Measurements from ENCODE around the gene OPCML.

The OPCML gene

DNA sequence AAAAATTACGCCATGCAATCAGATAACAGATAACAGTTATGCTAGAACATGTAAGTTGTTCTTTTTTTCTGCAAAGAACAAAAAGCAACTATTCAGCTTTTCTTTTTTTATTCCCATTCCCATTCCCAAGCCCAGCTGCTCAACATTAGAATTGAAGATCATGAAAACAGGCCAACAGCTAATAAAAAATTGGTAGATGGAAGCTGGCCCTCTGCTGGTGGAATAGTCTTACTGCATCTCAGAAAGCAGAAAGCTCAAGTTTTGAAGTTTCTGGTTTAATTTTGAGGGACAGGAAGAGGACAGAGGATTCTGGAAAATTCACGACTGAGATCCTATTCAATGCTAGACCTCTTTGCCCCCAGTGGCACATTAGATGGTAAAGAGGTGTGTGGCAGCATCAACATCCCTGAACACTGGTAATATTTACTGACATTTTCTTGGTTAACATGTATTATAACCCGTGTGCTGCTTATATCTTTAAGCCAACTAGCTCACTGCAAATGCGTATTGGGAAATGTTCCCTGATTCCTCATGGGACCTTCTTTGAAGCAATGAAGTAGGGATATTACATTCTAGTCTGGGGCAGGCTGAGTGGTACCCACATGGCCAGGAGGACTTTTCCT, 591.2 kb downstream of the OPCML start:
- Histone ChIP-seq H3K4me1 (ENCODE audit: control insufficient read depth in 2 of 2, insufficient read depth in 1 of 2, low read depth in 1 of 2, low read length in 2 of 2) (peaks cover 2 to 12% of the 10 kb centered on the region in 2 donors), H3K23ac (ENCODE audit: low read depth, low read length, poor library complexity) (no peak overlapping the region), H3K9me3 (replicated peaks in 1 of 2; ENCODE audit: control insufficient read depth in 2 of 2, insufficient read depth in 1 of 2, low read depth in 1 of 2, low read length in 2 of 2) (no peaks in the 10 kb centered on the region), H3K79me1 (ENCODE audit: low read depth, low read length) (no peaks in the 10 kb centered on the region), H2BK12ac (ENCODE audit: low read length) (no peak overlapping the region), H3K27me3 (ENCODE audit: control insufficient read depth in 3 of 3, insufficient read depth in 3 of 3, low read depth in 1 of 3, low read length in 3 of 3) (peaks cover 0 to 37% (median 19%) of the 10 kb centered on the region in 3 experiments), H3K4me2 (ENCODE audit: insufficient read depth, low read length, poor library complexity, severe bottlenecking) (no peak overlapping the region), H2BK5ac (ENCODE audit: low read length) (no peak overlapping the region), H3K18ac (ENCODE audit: low read length) (no peak overlapping the region), H4K8ac (ENCODE audit: low read depth, low read length) (no peak overlapping the region), H3K14ac (ENCODE audit: low read length) (no peak overlapping the region), H2AFZ (ENCODE audit: low read length) (no peak overlapping the region), H2AK5ac (ENCODE audit: low read depth, low read length) (no peak overlapping the region), H2BK15ac (ENCODE audit: low read length) (no peak overlapping the region), H2BK120ac (ENCODE audit: low read depth, low read length) (no peak overlapping the region), H3K9ac (ENCODE audit: low read depth, low read length, poor library complexity) (no peak overlapping the region), H3K36me3 (replicated peaks in 1 of 2; ENCODE audit: control insufficient read depth in 2 of 2, insufficient read depth in 2 of 2, low read length in 2 of 2) (no peaks in the 10 kb centered on the region), H3K4ac (ENCODE audit: low read length) (no peak overlapping the region), H3K27ac (replicated peaks; ENCODE audit: low read length) (no peak overlapping the region), H4K91ac (ENCODE audit: low read depth, low read length, poor library complexity) (no peak overlapping the region), H3K4me3 (ENCODE audit: low read length in 2 of 2) (no peak overlapping the region)
- WGBS, 2 donors (ENCODE audit: extremely low coverage in 2 of 2, insufficient read length in 2 of 2, insufficient replicate concordance in 1 of 2) = no CpG with 5 or more reads among the region's 4 CpGs
- peak; percentile 23 for DNase-seq (ENCODE audit: low spot score)

DNA sequence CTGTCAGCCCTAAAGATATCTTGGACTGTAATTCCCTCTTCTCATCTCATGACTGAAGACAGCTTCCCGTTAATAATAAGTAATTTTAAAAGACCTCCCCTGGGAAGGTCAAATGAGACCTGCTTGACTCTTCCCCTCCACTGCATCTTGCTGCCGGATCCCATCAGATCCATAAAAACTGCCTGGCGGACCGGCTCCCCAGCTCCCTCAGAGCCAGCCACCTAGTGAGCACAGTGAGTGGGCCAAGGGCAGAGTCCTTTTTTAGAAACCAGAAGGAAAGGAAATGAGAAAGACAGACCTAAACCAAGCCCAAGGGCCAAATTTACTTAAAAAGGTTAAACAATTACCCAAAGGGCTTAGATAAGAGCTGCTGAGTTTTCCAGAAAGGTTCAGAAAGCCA, 595.3 kb downstream of the OPCML start:
- no peak overlapping the region for H2BK120ac ChIP-seq (ENCODE audit: low read depth, low read length)

DNA sequence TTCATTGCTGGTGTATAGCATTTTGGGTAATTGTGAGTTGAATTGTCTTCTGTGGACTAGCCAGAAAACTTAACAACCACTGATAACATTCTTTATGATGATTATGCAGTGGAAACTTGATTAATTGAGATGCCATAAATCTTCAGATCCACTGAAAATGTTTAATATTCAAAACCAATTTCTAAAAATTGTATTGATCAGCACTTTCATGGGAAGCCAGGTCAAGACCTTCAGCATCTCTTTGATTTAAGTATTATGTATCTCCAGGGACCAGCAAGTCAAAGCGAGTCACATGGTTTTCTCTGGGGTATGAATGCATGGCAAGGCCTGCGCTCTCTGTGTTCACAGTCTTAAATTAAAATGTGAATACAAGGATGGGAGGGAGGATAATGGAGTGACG, 596.9 kb downstream of the OPCML start:
- peaks cover 0 to 3% of the 10 kb centered on the region in 2 donors for H3K4me1 ChIP-seq (ENCODE audit: control insufficient read depth in 2 of 2, insufficient read depth in 1 of 2, low read depth in 1 of 2, low read length in 2 of 2)

More for the DNA sequence above, 595.3 kb downstream of the OPCML start:
- peaks cover 0 to 3% of the 10 kb centered on the region in 2 donors for H3K4me1 ChIP-seq (ENCODE audit: control insufficient read depth in 2 of 2, insufficient read depth in 1 of 2, low read depth in 1 of 2, low read length in 2 of 2)
- H3K4me3 ChIP-seq (ENCODE audit: low read length in 2 of 2) = no peak overlapping the region
- H2AK5ac ChIP-seq (ENCODE audit: low read depth, low read length) = no peak overlapping the region
- WGBS, 2 donors (ENCODE audit: extremely low coverage in 2 of 2, insufficient read length in 2 of 2, insufficient replicate concordance in 1 of 2) = no CpG with 5 or more reads among the region's 4 CpGs
- peaks cover 0 to 5% (median 0%) of the 10 kb centered on the region in 3 experiments for H3K27me3 ChIP-seq (ENCODE audit: control insufficient read depth in 3 of 3, insufficient read depth in 3 of 3, low read depth in 1 of 3, low read length in 3 of 3)
- no peak overlapping the region for H4K8ac ChIP-seq (ENCODE audit: low read depth, low read length)
- no peak overlapping the region for H2BK15ac ChIP-seq (ENCODE audit: low read length)
- no peak overlapping the region for H3K18ac ChIP-seq (ENCODE audit: low read length)
- DNase-seq (ENCODE audit: low spot score) = no peak
- H3K27ac ChIP-seq (replicated peaks; ENCODE audit: low read length) = no peak overlapping the region
- H3K36me3 ChIP-seq (replicated peaks in 1 of 2; ENCODE audit: control insufficient read depth in 2 of 2, insufficient read depth in 2 of 2, low read length in 2 of 2) = no peaks in the 10 kb centered on the region
- no peak overlapping the region for H3K9ac ChIP-seq (ENCODE audit: low read depth, low read length, poor library complexity)
- H4K91ac ChIP-seq (ENCODE audit: low read depth, low read length, poor library complexity) = no peak overlapping the region
- H2BK12ac ChIP-seq (ENCODE audit: low read length) = no peak overlapping the region
- H3K4me2 ChIP-seq (ENCODE audit: insufficient read depth, low read length, poor library complexity, severe bottlenecking) = no peak overlapping the region
- no peak overlapping the region for H3K23ac ChIP-seq (ENCODE audit: low read depth, low read length, poor library complexity)
- H2AFZ ChIP-seq (ENCODE audit: low read length) = no peak overlapping the region
- H3K79me1 ChIP-seq (ENCODE audit: low read depth, low read length) = no peaks in the 10 kb centered on the region
- no peak overlapping the region for H2BK5ac ChIP-seq (ENCODE audit: low read length)
- no peak overlapping the region for H3K14ac ChIP-seq (ENCODE audit: low read length)
- no peak overlapping the region for H3K4ac ChIP-seq (ENCODE audit: low read length)
- H3K9me3 ChIP-seq (replicated peaks in 1 of 2; ENCODE audit: control insufficient read depth in 2 of 2, insufficient read depth in 1 of 2, low read depth in 1 of 2, low read length in 2 of 2) = no peaks in the 10 kb centered on the region

DNA sequence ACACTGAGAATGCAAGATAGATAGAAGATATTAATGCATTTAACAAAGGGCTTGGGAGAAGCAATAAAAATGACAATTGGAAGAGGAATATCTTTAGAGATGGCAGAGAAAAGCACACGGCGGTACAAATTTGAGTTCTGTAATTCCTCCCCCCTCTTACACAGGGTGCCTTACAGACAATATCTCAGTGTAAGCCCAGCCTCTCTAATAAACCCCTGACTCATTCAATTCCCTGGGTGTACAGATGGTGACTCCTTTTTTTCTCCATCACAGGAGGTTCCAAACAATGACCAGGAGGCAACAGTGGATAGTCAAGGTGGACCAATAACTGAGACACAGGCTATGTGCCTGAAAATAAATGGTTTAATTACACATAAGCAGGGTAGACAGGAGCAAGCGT, 598.6 kb downstream of the OPCML start:
- H3K9me3 ChIP-seq (replicated peaks in 1 of 2; ENCODE audit: control insufficient read depth in 2 of 2, insufficient read depth in 1 of 2, low read depth in 1 of 2, low read length in 2 of 2) = peaks cover 0 to 1% of the 10 kb centered on the region in 2 donors

More for the DNA sequence above, 596.9 kb downstream of the OPCML start:
- Histone ChIP-seq H2BK12ac (ENCODE audit: low read length) (no peak overlapping the region), H3K9ac (ENCODE audit: low read depth, low read length, poor library complexity) (no peak overlapping the region), H3K27ac (replicated peaks; ENCODE audit: low read length) (no peak overlapping the region), H3K18ac (ENCODE audit: low read length) (no peak overlapping the region), H2BK5ac (ENCODE audit: low read length) (no peak overlapping the region), H3K9me3 (replicated peaks in 1 of 2; ENCODE audit: control insufficient read depth in 2 of 2, insufficient read depth in 1 of 2, low read depth in 1 of 2, low read length in 2 of 2) (no peaks in the 10 kb centered on the region), H2BK15ac (ENCODE audit: low read length) (no peak overlapping the region), H2AK5ac (ENCODE audit: low read depth, low read length) (no peak overlapping the region), H3K23ac (ENCODE audit: low read depth, low read length, poor library complexity) (no peak overlapping the region), H2AFZ (ENCODE audit: low read length) (no peak overlapping the region), H2BK120ac (ENCODE audit: low read depth, low read length) (no peak overlapping the region), H3K36me3 (replicated peaks in 1 of 2; ENCODE audit: control insufficient read depth in 2 of 2, insufficient read depth in 2 of 2, low read length in 2 of 2) (no peaks in the 10 kb centered on the region), H3K4me2 (ENCODE audit: insufficient read depth, low read length, poor library complexity, severe bottlenecking) (no peak overlapping the region), H3K4me3 (ENCODE audit: low read length in 2 of 2) (no peak overlapping the region), H3K4ac (ENCODE audit: low read length) (no peak overlapping the region), H3K14ac (ENCODE audit: low read length) (no peak overlapping the region), H4K8ac (ENCODE audit: low read depth, low read length) (no peak overlapping the region), H3K79me1 (ENCODE audit: low read depth, low read length) (no peaks in the 10 kb centered on the region), H4K91ac (ENCODE audit: low read depth, low read length, poor library complexity) (no peak overlapping the region), H3K27me3 (ENCODE audit: control insufficient read depth in 3 of 3, insufficient read depth in 3 of 3, low read depth in 1 of 3, low read length in 3 of 3) (no peaks in the 10 kb centered on the region)
- no CpG with 5 or more reads among the region's 3 CpGs for WGBS, 2 donors (ENCODE audit: extremely low coverage in 2 of 2, insufficient read length in 2 of 2, insufficient replicate concordance in 1 of 2)
- no peak for DNase-seq (ENCODE audit: low spot score)

More for the DNA sequence above, 598.6 kb downstream of the OPCML start:
- Histone ChIP-seq H2BK15ac (ENCODE audit: low read length) (no peak overlapping the region), H2BK5ac (ENCODE audit: low read length) (no peak overlapping the region), H3K27me3 (ENCODE audit: control insufficient read depth in 3 of 3, insufficient read depth in 3 of 3, low read depth in 1 of 3, low read length in 3 of 3) (no peaks in the 10 kb centered on the region), H2AFZ (ENCODE audit: low read length) (no peak overlapping the region), H3K27ac (replicated peaks; ENCODE audit: low read length) (no peak overlapping the region), H2BK12ac (ENCODE audit: low read length) (no peak overlapping the region), H2AK5ac (ENCODE audit: low read depth, low read length) (no peak overlapping the region), H3K9ac (ENCODE audit: low read depth, low read length, poor library complexity) (no peak overlapping the region), H4K91ac (ENCODE audit: low read depth, low read length, poor library complexity) (no peak overlapping the region), H3K23ac (ENCODE audit: low read depth, low read length, poor library complexity) (no peak overlapping the region), H3K18ac (ENCODE audit: low read length) (no peak overlapping the region), H3K4me3 (ENCODE audit: low read length in 2 of 2) (no peak overlapping the region), H3K4me2 (ENCODE audit: insufficient read depth, low read length, poor library complexity, severe bottlenecking) (no peak overlapping the region), H2BK120ac (ENCODE audit: low read depth, low read length) (no peak overlapping the region), H3K36me3 (replicated peaks in 1 of 2; ENCODE audit: control insufficient read depth in 2 of 2, insufficient read depth in 2 of 2, low read length in 2 of 2) (no peaks in the 10 kb centered on the region), H3K4ac (ENCODE audit: low read length) (no peak overlapping the region), H3K4me1 (ENCODE audit: control insufficient read depth in 2 of 2, insufficient read depth in 1 of 2, low read depth in 1 of 2, low read length in 2 of 2) (peaks cover 0 to 3% of the 10 kb centered on the region in 2 donors), H3K14ac (ENCODE audit: low read length) (no peak overlapping the region), H4K8ac (ENCODE audit: low read depth, low read length) (no peak overlapping the region), H3K79me1 (ENCODE audit: low read depth, low read length) (no peaks in the 10 kb centered on the region)
- WGBS, 2 donors (ENCODE audit: extremely low coverage in 2 of 2, insufficient read length in 2 of 2, insufficient replicate concordance in 1 of 2) = no CpG with 5 or more reads among the region's 3 CpGs
- DNase-seq (ENCODE audit: low spot score) = no peak
